Caco-2 (cell line): Measurements from ENCODE around the gene TTLL5. TPM values are rescaled to one million over a fixed set of nuclear protein-coding genes. Genes with fewer than 3 reads are reported as not detected.
A peak's percentile ranks its signal among the peaks of the same experiment; 100 is the strongest.

ENCODE experiments used
- BruUV-seq: library from RNA; stranded (reverse); fragments of 400-500 nt; replicated peaks from 2 replicates; lab custom pipeline; 2021; lab: Mats Ljungman, UMichigan
- CTCF ChIA-PET: fragments of 300-600 bp; sonication (Branson Sonifier 250); formaldehyde crosslinking; loops from one replicate; lab custom pipeline; 2022; ENCODE audit warnings: antibody characterized with exemption; lab: Charles Lee
- POLR2A ChIA-PET: fragments of 300-600 bp; sonication (Branson Sonifier 250); formaldehyde crosslinking; loops from one replicate; lab custom pipeline; 2022; ENCODE audit warnings: antibody characterized with exemption; lab: Charles Lee
- DNase-seq, 2 experiments: peaks; one replicate each; pipeline versions ENCODE4 v3.0.0 to v3.0.0-alpha.2; 2020 to 2022
- H3K27me3 ChIP-seq: replicated peaks from 2 replicates; pipeline ENCODE4 v1.6.0; 2011; ENCODE audit warnings: low read length; ENCODE audit not compliant: control insufficient read depth, insufficient read depth
- H3K36me3 ChIP-seq: 2 replicates; pipeline ENCODE4 v1.5.1; 2011; ENCODE audit warnings: low read length; ENCODE audit not compliant: control insufficient read depth, insufficient read depth
- H3K4me1 ChIP-seq: fragments of 250-450 bp; sonication (Bioruptor Pico); 2 replicates; pipeline ENCODE4 v1.5.1; 2020; ENCODE audit warnings: mild to moderate bottlenecking
- H3K4me3 ChIP-seq: 2 replicates; pipeline ENCODE4 v1.5.1; 2011; ENCODE audit warnings: low read depth, mild to moderate bottlenecking, control low read depth, low read length
- H3K9me3 ChIP-seq: fragments of 250-450 bp; sonication (Bioruptor Pico); 2 replicates; pipeline ENCODE4 v1.5.1; 2020; ENCODE audit warnings: mild to moderate bottlenecking, moderate library complexity
- H3K27ac Mint-ChIP-seq: one replicate; pipeline ENCODE4 v1.8.0; 2022; ENCODE audit warnings: mixed read lengths; ENCODE audit not compliant: unreplicated experiment
- H3K27me3 Mint-ChIP-seq: one replicate; pipeline ENCODE4 v1.8.0; 2022; ENCODE audit warnings: mixed read lengths; ENCODE audit not compliant: insufficient read depth, unreplicated experiment
- H3K36me3 Mint-ChIP-seq: one replicate; pipeline ENCODE4 v1.8.0; 2022; ENCODE audit warnings: mild to moderate bottlenecking, mixed read lengths; ENCODE audit not compliant: insufficient read depth, unreplicated experiment
- H3K4me1 Mint-ChIP-seq: one replicate; pipeline ENCODE4 v1.8.0; 2022; ENCODE audit warnings: low read depth, mixed read lengths; ENCODE audit not compliant: unreplicated experiment
- H3K4me3 Mint-ChIP-seq: one replicate; pipeline ENCODE4 v1.8.0; 2022; ENCODE audit warnings: mild to moderate bottlenecking, moderate library complexity, mixed read lengths; ENCODE audit not compliant: unreplicated experiment
- H3K9me3 Mint-ChIP-seq: one replicate; pipeline ENCODE4 v1.8.0; 2022; ENCODE audit warnings: mixed read lengths; ENCODE audit not compliant: unreplicated experiment
- intact Hi-C: fragments of 100-400 bp; cut with micrococcal nuclease; formaldehyde crosslinking; loops from one replicate; pipeline ENCODE4 v1.10.0; 2022; ENCODE audit not compliant: unreplicated experiment
- total RNA-seq: library from RNA; stranded (reverse); gene quantifications from 2 replicates; pipeline ENCODE4 v1.2.3, GENCODE V29; 2022
- TF ChIP-seq, protein P1 (sequence below), 2 experiments: fragments of 200-600 bp in 1 of 2; IDR thresholded peaks; 1 replicate in 1 of 2; 2 replicates in 1 of 2; pipeline versions ENCODE4 v1.5.1 to v1.8.0; 2011 to 2022; ENCODE audit warnings: antibody characterized with exemption in 1 of 2, control low read depth in 1 of 2, inconsistent platforms in 1 of 2, low read depth in 1 of 2, low read length in 1 of 2, mild to moderate bottlenecking in 1 of 2, moderate library complexity in 1 of 2; ENCODE audit not compliant: insufficient read depth in 1 of 2, severe bottlenecking in 1 of 2, unreplicated experiment in 1 of 2

The TTLL5 gene
- total RNA-seq, 1 experiment from 2014 or later = 38.2 TPM

DNA sequence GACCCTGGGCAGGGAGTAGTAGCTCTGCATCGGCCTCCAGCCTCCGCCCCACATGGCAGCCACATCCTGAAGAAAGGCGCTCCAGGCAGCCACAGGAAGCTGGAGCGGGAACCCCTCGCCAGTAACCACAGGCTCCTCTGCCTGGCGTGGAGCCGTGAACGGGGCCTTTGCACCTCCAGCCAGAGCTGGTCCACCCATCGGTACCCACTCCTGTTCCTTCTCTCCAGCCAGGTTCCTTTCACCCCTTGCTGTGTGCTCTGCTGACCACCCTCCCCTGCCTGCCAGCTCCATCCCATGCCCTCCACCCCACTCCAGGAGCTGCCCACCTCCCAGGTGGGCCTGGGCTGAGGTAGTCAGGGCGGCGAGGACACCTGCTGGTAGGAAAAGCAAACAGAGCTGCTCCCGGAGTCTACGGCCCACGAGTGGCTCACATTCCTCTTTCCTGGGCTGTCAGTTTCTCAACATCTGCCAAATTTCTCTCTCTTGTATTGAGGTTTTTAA, 318.1 kb downstream of the TTLL5 start:
- intact Hi-C loops = loop anchor here (5.0 kb wide), 1 partner anchor 402 kb away; the partner anchor contains the start of gene FLVCR2
- peak overlapping the region; percentile 47 for H3K27ac Mint-ChIP-seq
- peaks cover 27% of the 10 kb centered on the region for H3K4me1 Mint-ChIP-seq
- DNase-seq = peak; percentile 54 to 60
- no peak overlapping the region for H3K4me3 Mint-ChIP-seq
- Histone ChIP-seq H3K4me1 (peaks cover 11% of the 10 kb centered on the region), H3K4me3 (no peak overlapping the region), H3K36me3 (no peaks in the 10 kb centered on the region), H3K27me3 (no peaks in the 10 kb centered on the region), H3K9me3 (no peaks in the 10 kb centered on the region)
- no TSS peak for BruUV-seq
- no peaks in the 10 kb centered on the region for H3K27me3 Mint-ChIP-seq
- TF ChIP-seq, protein P1, sequence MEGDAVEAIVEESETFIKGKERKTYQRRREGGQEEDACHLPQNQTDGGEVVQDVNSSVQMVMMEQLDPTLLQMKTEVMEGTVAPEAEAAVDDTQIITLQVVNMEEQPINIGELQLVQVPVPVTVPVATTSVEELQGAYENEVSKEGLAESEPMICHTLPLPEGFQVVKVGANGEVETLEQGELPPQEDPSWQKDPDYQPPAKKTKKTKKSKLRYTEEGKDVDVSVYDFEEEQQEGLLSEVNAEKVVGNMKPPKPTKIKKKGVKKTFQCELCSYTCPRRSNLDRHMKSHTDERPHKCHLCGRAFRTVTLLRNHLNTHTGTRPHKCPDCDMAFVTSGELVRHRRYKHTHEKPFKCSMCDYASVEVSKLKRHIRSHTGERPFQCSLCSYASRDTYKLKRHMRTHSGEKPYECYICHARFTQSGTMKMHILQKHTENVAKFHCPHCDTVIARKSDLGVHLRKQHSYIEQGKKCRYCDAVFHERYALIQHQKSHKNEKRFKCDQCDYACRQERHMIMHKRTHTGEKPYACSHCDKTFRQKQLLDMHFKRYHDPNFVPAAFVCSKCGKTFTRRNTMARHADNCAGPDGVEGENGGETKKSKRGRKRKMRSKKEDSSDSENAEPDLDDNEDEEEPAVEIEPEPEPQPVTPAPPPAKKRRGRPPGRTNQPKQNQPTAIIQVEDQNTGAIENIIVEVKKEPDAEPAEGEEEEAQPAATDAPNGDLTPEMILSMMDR (IDR thresholded peaks at IDR 0.05; ENCODE audit: insufficient read depth in 1 of 2, low read depth in 1 of 2, low read length in 1 of 2, severe bottlenecking in 1 of 2, unreplicated experiment in 1 of 2) = peak; percentile 60 to 70
- ChIA-PET CTCF (interaction anchor here (0.5 to 6.1 kb wide), 15 partner anchors 10 to 477 kb away, joined by 3 to 96 read pairs (median 4); no protein-coding TSS in a partner anchor), POLR2A (no interaction called here)
- no peaks in the 10 kb centered on the region for H3K36me3 Mint-ChIP-seq
- H3K9me3 Mint-ChIP-seq = no peaks in the 10 kb centered on the region

DNA sequence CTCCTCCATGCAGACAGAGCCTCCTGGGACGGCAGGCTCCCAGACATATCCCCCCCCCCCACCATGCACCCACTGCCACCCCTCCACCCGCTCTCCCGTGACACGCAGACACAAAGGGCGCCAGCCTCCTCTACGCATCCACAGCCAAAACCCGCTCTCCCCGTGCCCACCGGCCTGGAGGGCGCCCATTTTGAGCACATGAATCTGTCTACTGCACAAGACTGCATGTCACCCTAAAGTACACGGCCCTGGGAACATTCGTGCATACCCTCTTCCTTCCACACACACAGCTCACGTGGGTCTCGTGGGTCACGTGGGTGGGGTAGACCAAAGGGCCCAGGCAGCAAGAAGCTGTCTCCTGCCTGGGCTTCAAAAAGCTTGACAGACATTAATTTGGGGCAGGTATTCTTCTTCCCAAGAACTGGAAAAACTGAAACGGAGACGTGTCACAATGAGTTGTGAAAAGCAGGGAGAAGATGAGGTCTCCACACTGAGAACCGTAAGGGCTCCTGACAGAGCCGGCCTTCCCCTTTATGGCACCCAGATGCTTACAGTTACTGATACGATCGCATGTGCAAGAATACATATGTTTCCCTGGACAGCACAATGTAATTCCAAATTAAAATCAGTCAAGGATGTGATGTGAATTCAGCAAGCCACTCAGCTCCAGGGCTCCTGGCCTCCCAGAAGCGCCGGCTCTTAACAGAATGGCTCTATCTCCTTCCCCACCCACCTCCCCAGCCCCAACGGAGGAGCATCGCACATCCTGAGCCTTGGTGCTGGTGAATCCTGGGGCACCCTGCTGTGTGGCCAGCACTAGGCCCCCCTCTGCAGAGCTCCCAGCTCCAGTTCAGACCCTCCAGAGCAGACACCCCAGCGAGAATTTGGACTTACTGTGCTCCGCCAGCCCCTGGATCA, 318.9 kb downstream of the TTLL5 start:
- Mint-ChIP-seq H3K36me3 (no peaks in the 10 kb centered on the region), H3K27ac (peak overlapping the region; percentile 47), H3K4me1 (peaks cover 27% of the 10 kb centered on the region), H3K4me3 (no peak overlapping the region), H3K9me3 (no peaks in the 10 kb centered on the region), H3K27me3 (no peaks in the 10 kb centered on the region)
- ChIA-PET POLR2A (no interaction called here), CTCF (interaction anchor here (0.5 to 6.1 kb wide), 13 partner anchors 9 to 477 kb away, joined by 3 to 96 read pairs (median 4); no protein-coding TSS in a partner anchor)
- intact Hi-C loops = loop anchor here (2.0 to 5.0 kb wide), 2 partner anchors 119 to 403 kb away; partner anchors contain the start of gene FLVCR2
- H3K4me3 ChIP-seq = no peak overlapping the region
- TF ChIP-seq, protein P1 (IDR thresholded peaks at IDR 0.05; ENCODE audit: insufficient read depth in 1 of 2, low read depth in 1 of 2, low read length in 1 of 2, severe bottlenecking in 1 of 2, unreplicated experiment in 1 of 2) = no peak
- no peaks in the 10 kb centered on the region for H3K36me3 ChIP-seq
- BruUV-seq = no TSS peak
- DNase-seq = no peak
- peaks cover 11% of the 10 kb centered on the region for H3K4me1 ChIP-seq
- H3K27me3 ChIP-seq = no peaks in the 10 kb centered on the region
- no peaks in the 10 kb centered on the region for H3K9me3 ChIP-seq

DNA sequence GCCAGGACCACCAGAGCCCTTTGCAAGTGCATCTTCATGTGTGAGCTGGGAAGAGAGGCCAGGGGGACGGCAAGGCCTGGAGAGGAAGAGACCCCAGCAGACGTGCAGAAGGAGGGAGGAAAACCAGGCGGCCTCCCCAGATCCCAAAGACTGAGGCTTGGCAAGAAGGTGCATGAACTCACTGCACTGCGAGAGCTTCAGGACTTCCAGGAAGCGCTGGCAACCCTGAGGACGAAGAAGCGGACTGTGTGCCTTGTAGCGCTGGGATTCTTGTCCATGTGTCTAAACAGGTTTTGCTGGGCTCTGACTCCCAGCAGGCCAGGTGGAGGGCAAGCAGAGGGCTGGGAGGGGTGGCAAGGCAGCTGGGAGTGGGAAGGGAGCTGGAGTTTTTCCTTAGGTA, 319.8 kb downstream of the TTLL5 start:
- peak overlapping the region; percentile 79 for H3K4me3 Mint-ChIP-seq
- peak overlapping the region; percentile 23 for H3K27ac Mint-ChIP-seq

More for the DNA sequence above, 319.8 kb downstream of the TTLL5 start:
- peaks cover 11% of the 10 kb centered on the region for H3K4me1 ChIP-seq
- intact Hi-C loops = loop anchor here (2.0 kb wide), 1 partner anchor 120 kb away; no protein-coding TSS in a partner anchor
- TF ChIP-seq, protein P1 (IDR thresholded peaks at IDR 0.05; ENCODE audit: insufficient read depth in 1 of 2, low read depth in 1 of 2, low read length in 1 of 2, severe bottlenecking in 1 of 2, unreplicated experiment in 1 of 2) = no peak
- ChIA-PET POLR2A (no interaction called here), CTCF (interaction anchor here (5.7 to 6.1 kb wide), 3 partner anchors 75 to 271 kb away, joined by 84 to 96 read pairs (median 94); no protein-coding TSS in a partner anchor)
- Mint-ChIP-seq H3K9me3 (no peaks in the 10 kb centered on the region), H3K27me3 (no peaks in the 10 kb centered on the region), H3K4me1 (peaks cover 27% of the 10 kb centered on the region), H3K36me3 (peaks cover 6% of the 10 kb centered on the region)
- BruUV-seq = no TSS peak
- H3K9me3 ChIP-seq = no peaks in the 10 kb centered on the region
- no peaks in the 10 kb centered on the region for H3K36me3 ChIP-seq
- H3K27me3 ChIP-seq = no peaks in the 10 kb centered on the region
- H3K4me3 ChIP-seq = no peak overlapping the region
- DNase-seq = no peak
